AG09319 (cell line): ENCODE results near the gene GPX2.

Experiments
- DNase-seq: peaks from one replicate; pipeline ENCODE4 v3.0.0-alpha.2; 2010; ENCODE audit warnings: low read depth; ENCODE audit errors: extremely low read depth
- TF ChIP-seq, protein P1 (sequence below): IDR thresholded peaks from 2 replicates; pipeline ENCODE4 v1.5.1; 2011; ENCODE audit warnings: low read depth, mild to moderate bottlenecking, inconsistent platforms, low read length, moderate library complexity

Gene GPX2

DNA sequence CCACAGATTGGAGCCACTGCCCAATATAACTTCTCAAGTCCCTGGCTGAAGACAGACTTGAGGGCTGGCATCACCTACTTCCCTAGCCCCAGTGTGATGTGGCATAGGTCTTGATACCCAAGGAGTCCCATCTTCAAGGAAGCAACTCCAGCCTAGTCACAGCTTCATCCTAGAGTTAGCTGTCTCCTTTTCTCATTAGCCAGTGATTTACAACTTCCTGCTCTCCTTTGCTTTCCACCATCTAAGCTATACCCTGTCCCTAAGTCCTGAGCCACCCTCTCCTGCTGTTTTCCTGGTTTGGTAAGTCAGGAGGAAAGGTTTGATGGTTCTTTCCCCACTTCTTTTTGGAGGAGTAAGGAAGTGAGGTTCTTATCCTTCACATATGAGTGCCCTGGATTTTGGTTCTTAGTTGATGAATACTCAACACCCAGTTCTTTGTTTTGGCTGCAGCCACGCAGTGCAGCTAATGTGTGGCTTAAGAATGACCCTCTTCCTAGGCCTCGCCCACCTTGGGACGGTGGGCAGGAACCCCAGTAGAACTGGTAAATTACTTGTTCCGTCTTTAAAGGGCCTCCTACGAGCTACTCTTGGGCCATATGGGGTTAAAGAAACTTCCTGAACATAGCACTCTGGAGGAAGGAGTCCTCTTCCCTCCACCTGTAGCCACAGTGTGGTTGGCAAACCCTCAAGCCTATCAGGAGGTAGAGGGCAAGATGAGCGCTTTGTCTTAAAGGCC lies 3.9 kb upstream of the GPX2 start:
- no peak for DNase-seq
- TF ChIP-seq, protein P1, sequence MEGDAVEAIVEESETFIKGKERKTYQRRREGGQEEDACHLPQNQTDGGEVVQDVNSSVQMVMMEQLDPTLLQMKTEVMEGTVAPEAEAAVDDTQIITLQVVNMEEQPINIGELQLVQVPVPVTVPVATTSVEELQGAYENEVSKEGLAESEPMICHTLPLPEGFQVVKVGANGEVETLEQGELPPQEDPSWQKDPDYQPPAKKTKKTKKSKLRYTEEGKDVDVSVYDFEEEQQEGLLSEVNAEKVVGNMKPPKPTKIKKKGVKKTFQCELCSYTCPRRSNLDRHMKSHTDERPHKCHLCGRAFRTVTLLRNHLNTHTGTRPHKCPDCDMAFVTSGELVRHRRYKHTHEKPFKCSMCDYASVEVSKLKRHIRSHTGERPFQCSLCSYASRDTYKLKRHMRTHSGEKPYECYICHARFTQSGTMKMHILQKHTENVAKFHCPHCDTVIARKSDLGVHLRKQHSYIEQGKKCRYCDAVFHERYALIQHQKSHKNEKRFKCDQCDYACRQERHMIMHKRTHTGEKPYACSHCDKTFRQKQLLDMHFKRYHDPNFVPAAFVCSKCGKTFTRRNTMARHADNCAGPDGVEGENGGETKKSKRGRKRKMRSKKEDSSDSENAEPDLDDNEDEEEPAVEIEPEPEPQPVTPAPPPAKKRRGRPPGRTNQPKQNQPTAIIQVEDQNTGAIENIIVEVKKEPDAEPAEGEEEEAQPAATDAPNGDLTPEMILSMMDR, result no peak

DNA sequence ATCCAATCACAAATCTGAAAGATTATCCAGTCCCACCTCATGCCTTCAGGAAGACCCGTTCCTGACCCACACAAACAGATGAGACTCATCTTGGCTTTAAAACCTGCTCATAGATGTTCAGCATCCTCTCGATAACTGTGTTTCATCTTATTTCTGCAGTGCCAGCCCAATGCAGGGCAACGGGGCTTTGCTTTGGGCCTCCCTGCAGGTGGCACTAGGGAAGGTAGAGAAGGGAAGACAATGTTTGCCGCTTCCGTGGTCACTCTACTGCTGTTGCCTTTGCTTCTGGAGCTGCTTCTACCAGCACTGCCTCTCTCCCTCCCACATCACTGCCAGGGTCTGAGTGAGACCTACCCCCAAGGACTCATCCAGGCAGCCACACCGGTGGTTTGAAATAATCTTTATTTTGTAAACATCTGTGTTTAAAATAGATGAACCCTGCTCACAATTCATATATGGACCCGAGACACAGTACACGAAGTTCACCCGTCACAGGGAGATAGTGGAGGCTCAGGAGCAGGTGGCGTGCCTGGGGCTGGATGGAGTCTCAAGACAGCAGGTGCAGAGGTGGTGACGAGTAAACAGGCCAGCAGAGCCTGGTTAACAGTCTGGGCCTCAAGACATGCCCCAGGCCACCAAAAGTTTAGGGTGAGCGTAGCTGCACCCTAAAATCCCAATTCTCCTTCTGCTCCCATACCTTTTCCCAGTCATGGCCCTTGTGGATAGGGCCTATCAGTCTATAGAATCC lies 3.1 kb upstream of the GPX2 start:
- TF ChIP-seq, protein P1, result no peak
- DNase-seq, result no peak

DNA sequence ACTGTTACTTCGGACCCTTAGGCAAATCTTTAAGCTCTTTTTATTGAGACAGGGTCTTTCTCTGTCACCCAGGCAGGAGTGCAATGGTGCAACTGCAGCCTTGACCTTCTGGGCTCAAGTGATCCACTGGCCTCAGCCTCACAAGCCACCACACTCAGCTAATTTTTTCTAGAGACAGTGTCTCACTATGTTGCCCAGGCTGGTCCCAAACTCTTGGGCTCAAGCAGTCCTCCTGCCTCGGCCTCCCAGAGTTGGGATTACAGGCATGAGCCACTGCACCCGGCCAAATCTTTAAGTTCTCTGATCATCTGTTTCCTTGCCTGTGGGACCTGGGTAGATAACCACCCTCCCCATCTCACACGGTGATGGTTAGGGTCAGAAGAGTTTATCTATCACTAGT lies 2.3 kb upstream of the GPX2 start:
- no peak for DNase-seq
- TF ChIP-seq, protein P1, result no peak

DNA sequence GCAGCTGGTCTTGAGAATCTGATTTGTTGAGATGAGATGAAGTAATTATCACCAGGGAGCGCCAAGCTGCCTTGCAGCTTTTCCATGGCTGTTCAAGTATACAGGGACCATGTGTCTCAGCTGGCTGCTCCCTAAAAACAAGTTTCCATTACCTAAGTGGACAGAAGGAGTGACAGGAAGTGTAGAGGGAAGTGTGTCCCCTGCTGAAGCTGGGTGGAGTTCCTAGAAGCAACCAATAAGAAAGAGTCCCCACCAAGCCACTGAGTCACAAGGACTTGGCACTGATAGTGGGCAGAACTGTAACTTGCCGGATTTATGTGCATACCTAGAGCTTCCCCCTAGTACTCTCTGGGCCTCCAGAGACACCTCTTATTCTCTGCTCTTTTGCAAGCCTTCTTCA lies 1.5 kb upstream of the GPX2 start:
- TF ChIP-seq, protein P1, result no peak
- no peak for DNase-seq

DNA sequence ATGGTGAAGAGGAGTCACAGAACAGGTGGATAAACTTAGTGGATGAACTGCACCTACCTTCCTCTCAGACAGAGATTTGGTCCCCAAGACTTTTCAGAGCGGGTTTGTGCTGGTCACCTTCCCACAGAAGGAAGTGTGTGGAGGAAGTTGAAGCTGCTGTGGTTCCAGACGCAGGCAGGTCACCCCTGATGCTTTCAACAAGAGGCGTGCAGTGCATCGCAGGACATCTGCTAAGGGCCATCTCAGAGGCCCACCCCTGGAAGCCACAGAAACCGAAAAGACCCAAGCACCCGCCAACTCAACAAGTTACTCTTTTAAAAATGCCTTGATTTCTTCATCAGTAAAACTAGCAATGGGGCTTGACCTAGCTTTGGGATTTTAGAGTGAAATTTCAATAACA lies 1.0 kb upstream of the GPX2 start:
- TF ChIP-seq, protein P1, result no peak
- DNase-seq, result no peak

DNA sequence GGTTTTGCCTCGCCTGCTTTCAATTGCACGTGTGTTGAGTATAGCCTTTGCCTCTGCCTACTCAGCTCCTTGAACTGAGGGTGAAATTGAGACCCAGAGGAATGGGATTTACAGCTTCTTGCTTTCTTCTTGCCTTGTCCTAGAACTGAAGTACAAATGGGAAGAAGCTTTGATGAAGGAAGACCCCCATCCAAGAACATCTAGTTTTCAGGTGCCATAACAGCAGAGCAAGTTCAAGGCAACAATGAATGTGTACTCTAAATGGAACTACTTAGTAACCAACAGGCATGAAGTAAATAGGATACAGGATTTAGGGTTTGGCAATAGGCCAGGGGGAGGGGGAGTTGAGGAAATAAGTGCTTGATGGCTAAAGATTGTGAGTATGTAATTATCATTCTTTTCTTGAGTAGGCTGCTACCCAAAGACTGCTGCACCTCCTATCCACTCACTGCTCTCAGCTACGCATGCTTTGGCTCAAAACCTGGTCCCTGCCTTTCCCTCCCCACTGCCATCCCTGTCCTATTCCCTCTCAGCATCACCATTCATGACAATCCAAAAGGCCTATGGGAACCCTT lies 2.1 kb downstream of the GPX2 start:
- TF ChIP-seq, protein P1, result no peak
- no peak for DNase-seq

DNA sequence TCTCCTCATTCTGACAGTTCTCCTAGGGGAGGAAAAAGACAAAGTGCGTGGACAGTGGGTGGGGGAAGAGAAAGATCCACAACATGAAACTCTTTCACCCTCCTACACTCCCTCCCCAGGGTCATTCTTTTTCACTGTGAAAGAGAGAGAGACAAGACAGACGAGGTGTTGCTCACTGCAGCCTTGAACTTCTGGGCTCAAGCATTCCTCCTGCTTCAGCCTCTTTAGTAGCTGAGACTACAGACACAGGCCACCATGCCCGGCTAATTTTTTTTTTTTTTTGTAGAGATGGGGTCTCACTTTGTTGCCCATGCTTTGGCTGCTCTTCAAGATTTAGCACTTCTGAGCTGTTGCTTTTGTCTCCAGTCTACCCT lies 2.7 kb downstream of the GPX2 start:
- TF ChIP-seq, protein P1, result no peak
- DNase-seq, result no peak
